NCI-H2029 (cell line): Measurements from ENCODE around the gene ABI3BP.
"Not testable (repeated sequence)": the region's sequence is repeated elsewhere in the genome, so short reads cannot be mapped to it uniquely, and the experiment has no call there.

Experiments used
- DNase-seq: peaks from one replicate; lab custom pipeline; 2025; lab: John Stamatoyannopoulos, UW

Gene ABI3BP

GRCh38 chr3:100947119-100947518 lies 46.1 kb downstream of the ABI3BP start:
- no peak for DNase-seq

- not testable (repeated sequence) for DNase-seq
Measured at GRCh38 chr3:100946096-100946495, 47.1 kb downstream of the ABI3BP start.

- DNase-seq: no peak
Measured at GRCh38 chr3:100941451-100941850, 51.8 kb downstream of the ABI3BP start.

- DNase-seq: no peak
Measured at GRCh38 chr3:100941041-100941440, 52.2 kb downstream of the ABI3BP start.

- no peak for DNase-seq
Measured at GRCh38 chr3:100936931-100937330, 56.3 kb downstream of the ABI3BP start.

- DNase-seq: no peak
Measured at GRCh38 chr3:100932491-100932890, 60.7 kb downstream of the ABI3BP start.

- DNase-seq: no peak
Measured at GRCh38 chr3:100928638-100929428, 64.4 kb downstream of the ABI3BP start.

GRCh38 chr3:100927775-100928174 lies 65.4 kb downstream of the ABI3BP start:
- no peak for DNase-seq

- DNase-seq: no peak
Measured at GRCh38 chr3:100915706-100916495, 77.3 kb downstream of the ABI3BP start.

- DNase-seq: no peak
Measured at GRCh38 chr3:100913870-100914648, 79.2 kb downstream of the ABI3BP start.

- no peak for DNase-seq
Measured at GRCh38 chr3:100912976-100913545, 80.2 kb downstream of the ABI3BP start.

GRCh38 chr3:100912571-100912970 lies 80.7 kb downstream of the ABI3BP start:
- DNase-seq: no peak

- no peak for DNase-seq
Measured at GRCh38 chr3:100911956-100912355, 81.3 kb downstream of the ABI3BP start.

GRCh38 chr3:100910986-100911385 lies 82.2 kb downstream of the ABI3BP start:
- DNase-seq: no peak

- no peak for DNase-seq
Measured at GRCh38 chr3:100902572-100902971, 90.6 kb downstream of the ABI3BP start.

- no peak for DNase-seq
Measured at GRCh38 chr3:100900671-100901335, 92.4 kb downstream of the ABI3BP start.

- no peak for DNase-seq
Measured at GRCh38 chr3:100899440-100900091, 93.7 kb downstream of the ABI3BP start.

- no peak for DNase-seq
Measured at GRCh38 chr3:100898681-100899080, 94.5 kb downstream of the ABI3BP start.

GRCh38 chr3:100896994-100897393 lies 96.2 kb downstream of the ABI3BP start:
- no peak for DNase-seq

- DNase-seq: no peak
Measured at GRCh38 chr3:100893590-100893989, 99.6 kb downstream of the ABI3BP start.

- DNase-seq: no peak
Measured at GRCh38 chr3:100893108-100893507, 100.1 kb downstream of the ABI3BP start.
